H1 (cell line): ENCODE results near the gene KCTD3. TPM values are rescaled to one million over a fixed set of nuclear protein-coding genes. Genes with fewer than 3 reads are reported as not detected.

Experiments
- CHD7 ChIP-seq: fragments of 300-600 bp; sonication (generic); IDR thresholded peaks from 2 replicates; pipeline ENCODE4 v1.7.1; 2012; ENCODE audit warnings: low read length, moderate library complexity, mild to moderate bottlenecking, inconsistent platforms; ENCODE audit not compliant: insufficient replicate concordance
- polyA plus RNA-seq, 7 experiments: library from polyadenylated mRNA; depleted of rRNA in 3 of 7; stranded (reverse) in 5 of 7; unstranded in 2 of 7; fragments of >200 nt in 5 of 7; fragments of 200-250 nt in 2 of 7; gene quantifications; 1 replicate in 5 of 7; 2 replicates in 1 of 7; 4 replicates in 1 of 7; pipeline versions ENCODE4 v1.2.1 to v1.2.3, GENCODE V29; 2011 to 2013; ENCODE audit warnings: missing spikeins in 2 of 7, mixed read lengths in 2 of 7
- total RNA-seq: library from RNA; stranded (reverse); fragmentation: NEBNext Ultra II Directional; extraction: Animal tissue kit (Norgen Biotek cat#: 25700); gene quantifications from 2 replicates; pipeline ENCODE4 v1.2.1, GENCODE V29; 2021

Gene KCTD3
- total and polyA plus RNA-seq, 2 of the 8 experiments (the other 6 are each of a cell fraction or from before 2014, with no cell fraction given) = 43.0 to 55.6 TPM

- TF ChIP-seq CHD7 = no peak
Observed at GRCh38 chr1:215637041-215637573, 70.0 kb downstream of the KCTD3 start (continued).
